PC-9 (cell line): ENCODE data around the gene LCE1B.

ENCODE experiments used
- EZH2 ChIP-seq: fragments of 200-600 bp; sonication (generic); IDR thresholded peaks from 2 replicates; pipeline ENCODE4 v1.8.0; 2017; ENCODE audit warnings: antibody characterized with exemption, low read depth
- TF ChIP-seq, protein P1 (sequence below): fragments of 200-600 bp; sonication (generic); conservative IDR thresholded peaks from 2 replicates; pipeline ENCODE4 v1.6.1; 2017; ENCODE audit warnings: mixed run types, antibody characterized with exemption, mild to moderate bottlenecking, moderate library complexity

DNA sequence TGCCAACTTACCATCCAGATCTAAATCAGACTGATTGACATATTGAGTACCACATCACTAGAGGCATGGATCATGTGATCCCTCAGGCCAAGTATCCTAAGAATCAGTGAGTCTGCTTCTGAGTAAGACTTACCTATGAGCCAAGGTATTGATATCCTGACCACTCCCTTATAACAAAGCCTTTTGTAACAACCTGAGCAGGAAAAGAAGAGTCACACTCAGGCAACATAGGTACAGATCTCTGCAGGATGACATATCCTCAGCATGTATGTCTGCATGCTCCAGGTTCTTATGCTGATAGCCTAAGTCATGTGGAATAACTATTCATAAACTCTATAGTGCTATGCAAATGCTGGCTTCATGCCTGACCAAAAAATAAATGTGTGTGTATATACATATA lies 13.2 kb downstream of the LCE1B start:
- TF ChIP-seq, protein P1, sequence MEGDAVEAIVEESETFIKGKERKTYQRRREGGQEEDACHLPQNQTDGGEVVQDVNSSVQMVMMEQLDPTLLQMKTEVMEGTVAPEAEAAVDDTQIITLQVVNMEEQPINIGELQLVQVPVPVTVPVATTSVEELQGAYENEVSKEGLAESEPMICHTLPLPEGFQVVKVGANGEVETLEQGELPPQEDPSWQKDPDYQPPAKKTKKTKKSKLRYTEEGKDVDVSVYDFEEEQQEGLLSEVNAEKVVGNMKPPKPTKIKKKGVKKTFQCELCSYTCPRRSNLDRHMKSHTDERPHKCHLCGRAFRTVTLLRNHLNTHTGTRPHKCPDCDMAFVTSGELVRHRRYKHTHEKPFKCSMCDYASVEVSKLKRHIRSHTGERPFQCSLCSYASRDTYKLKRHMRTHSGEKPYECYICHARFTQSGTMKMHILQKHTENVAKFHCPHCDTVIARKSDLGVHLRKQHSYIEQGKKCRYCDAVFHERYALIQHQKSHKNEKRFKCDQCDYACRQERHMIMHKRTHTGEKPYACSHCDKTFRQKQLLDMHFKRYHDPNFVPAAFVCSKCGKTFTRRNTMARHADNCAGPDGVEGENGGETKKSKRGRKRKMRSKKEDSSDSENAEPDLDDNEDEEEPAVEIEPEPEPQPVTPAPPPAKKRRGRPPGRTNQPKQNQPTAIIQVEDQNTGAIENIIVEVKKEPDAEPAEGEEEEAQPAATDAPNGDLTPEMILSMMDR, result no peak
- no peak for TF ChIP-seq EZH2
